HEK293 (cell line): ENCODE data around the gene CTSA.

Source experiments
- CTCF ChIA-PET: fragments of 350-600 bp; formaldehyde crosslinking; extraction: SDS; loops from one replicate; lab custom pipeline; 2021; ENCODE audit warnings: antibody characterized with exemption; lab: Yijun Ruan, JAX
- POLR2A ChIA-PET: fragments of 300-600 bp; formaldehyde crosslinking; extraction: SDS; loops from one replicate; lab custom pipeline; 2020; ENCODE audit warnings: antibody characterized with exemption, inconsistent platforms; lab: Yijun Ruan, JAX
- H3K27ac ChIP-seq: fragments of 200-500 bp; sonication (Bioruptor generic); 2 replicates; pipeline ENCODE4 v1.5.1; 2014; ENCODE audit warnings: low read depth, low read length, control low read depth, inconsistent platforms; ENCODE audit errors: extremely low read depth
- H3K36me3 ChIP-seq, 2 experiments: fragments of 200-500 bp in 1 of 2; sonication (Bioruptor generic) in 1 of 2; 1 replicate in 1 of 2; 2 replicates in 1 of 2; pipeline ENCODE4 v1.5.1; 2014 to 2017; ENCODE audit warnings: inconsistent platforms in 2 of 2, low read length in 2 of 2; ENCODE audit not compliant: control insufficient read depth in 2 of 2, insufficient read depth in 1 of 2
- H3K4me1 ChIP-seq: fragments of 200-500 bp; sonication (Bioruptor generic); 2 replicates; pipeline ENCODE4 v1.5.1; 2014; ENCODE audit warnings: mild to moderate bottlenecking, low read length, inconsistent platforms; ENCODE audit not compliant: control insufficient read depth, insufficient read depth
- H3K4me3 ChIP-seq: 2 replicates; pipeline ENCODE4 v1.5.1; 2011; ENCODE audit warnings: low read depth, mild to moderate bottlenecking, control low read depth, low read length, moderate library complexity
- H3K9me3 ChIP-seq: fragments of 200-500 bp; sonication (Bioruptor generic); 2 replicates; pipeline ENCODE4 v1.5.1; 2014; ENCODE audit warnings: low read depth, low read length, inconsistent platforms; ENCODE audit not compliant: control insufficient read depth, insufficient read depth
- BCL11B ChIP-seq: fragments of 450-650 bp; formaldehyde crosslinking; IDR thresholded peaks from 2 replicates; pipeline ENCODE4 v1.5.1; 2016; ENCODE audit warnings: low read depth, missing biosample characterization, missing genetic modification characterization
- SCRT2 ChIP-seq: fragments of 450-650 bp; formaldehyde crosslinking; IDR thresholded peaks from 2 replicates; pipeline ENCODE4 v1.5.1; 2016; ENCODE audit warnings: missing biosample characterization, missing genetic modification characterization
- YY2 ChIP-seq: fragments of 450-650 bp; formaldehyde crosslinking; IDR thresholded peaks from 2 replicates; pipeline ENCODE4 v1.5.1; 2016; ENCODE audit warnings: missing biosample characterization, missing genetic modification characterization
- ZNF223 ChIP-seq: fragments of 450-650 bp; formaldehyde crosslinking; IDR thresholded peaks from 2 replicates; pipeline ENCODE4 v1.5.1; 2016; ENCODE audit warnings: missing biosample characterization, missing genetic modification characterization
- ZNF302 ChIP-seq: fragments of 450-650 bp; formaldehyde crosslinking; IDR thresholded peaks from 2 replicates; pipeline ENCODE4 v1.5.1; 2016; ENCODE audit warnings: missing biosample characterization, missing genetic modification characterization, low read depth
- ZNF600 ChIP-seq: fragments of 450-650 bp; formaldehyde crosslinking; IDR thresholded peaks from 2 replicates; pipeline ENCODE4 v1.5.1; 2016; ENCODE audit warnings: missing biosample characterization, missing genetic modification characterization
- ZNF664 ChIP-seq: fragments of 450-650 bp; formaldehyde crosslinking; IDR thresholded peaks from 2 replicates; pipeline ENCODE4 v1.5.1; 2016; ENCODE audit warnings: missing biosample characterization, missing genetic modification characterization

Gene CTSA

GRCh38 chr20:45946149-45946970, 55.2 kb downstream of the CTSA start:
- POLR2A ChIA-PET: interaction anchor here (0.5 to 3.8 kb wide), 3 partner anchors 10 to 13 kb away, joined by 3 to 28 read pairs (median 6); partner anchors contain the start of gene PCIF1
- H3K36me3 ChIP-seq: peaks cover 4 to 89% of the 10 kb centered on the region in 2 experiments; a peak in 2 of 3 replicates
- TF ChIP-seq ZNF664 (tag by site-specific recombination) (no peak), ZNF302 (tag by site-specific recombination) (no peak)
- TF ChIP-seq, all 188 proteins: peak for 0
- H3K4me3 ChIP-seq: no peak overlapping the region
- no peaks in the 10 kb centered on the region for H3K4me1 ChIP-seq
- CTCF ChIA-PET: no interaction called here
- no peaks in the 10 kb centered on the region for H3K9me3 ChIP-seq
- H3K27ac ChIP-seq: no peak overlapping the region

- POLR2A ChIA-PET: interaction anchor here (3.8 kb wide), 1 partner anchor 13 kb away, joined by 28 read pairs; the partner anchor contains the start of gene PCIF1
- no peaks in the 10 kb centered on the region for H3K9me3 ChIP-seq
- H3K27ac ChIP-seq: no peak overlapping the region
- H3K4me3 ChIP-seq: no peak overlapping the region
- CTCF ChIA-PET: no interaction called here
- H3K36me3 ChIP-seq: peaks cover 0 to 98% of the 10 kb centered on the region in 2 experiments; a peak in 2 of 3 replicates
- TF ChIP-seq ZNF223 (tag by site-specific recombination): no peak
- peak; percentile 70 for TF ChIP-seq SCRT2 (tag by site-specific recombination)
- no peaks in the 10 kb centered on the region for H3K4me1 ChIP-seq
Observed at GRCh38 chr20:45947110-45947866, 56.2 kb downstream of the CTSA start.

GRCh38 chr20:45948261-45948733, 57.2 kb downstream of the CTSA start:
- POLR2A ChIA-PET: interaction anchor here (0.5 to 3.8 kb wide), 6 partner anchors 9 to 134 kb away, joined by 3 to 28 read pairs (median 6); partner anchors contain the start of gene PCIF1
- H3K4me3 ChIP-seq: no peak overlapping the region
- TF ChIP-seq YY2 (tag by site-specific recombination) (no peak), BCL11B (no peak), ZNF600 (0 out of 2 replicates have a peak, but pooled peaks have one; percentile 9)
- CTCF ChIA-PET: interaction anchor here (1.2 to 1.8 kb wide), 2 partner anchors 38 to 149 kb away, joined by 4 to 8 read pairs; no protein-coding TSS in a partner anchor
- no peaks in the 10 kb centered on the region for H3K4me1 ChIP-seq
- H3K36me3 ChIP-seq: peaks cover 0 to 100% of the 10 kb centered on the region in 2 experiments; a peak in 1 of 3 replicates
- no peaks in the 10 kb centered on the region for H3K9me3 ChIP-seq
- no peak overlapping the region for H3K27ac ChIP-seq
